Measurements from ENCODE around the gene MYO3B. TPM values are rescaled to one million over a fixed set of nuclear protein-coding genes. Genes with fewer than 3 reads are reported as not detected.

MYO3B gene
- total RNA-seq, 1 experiment from 2014 or later: not detected

DNA sequence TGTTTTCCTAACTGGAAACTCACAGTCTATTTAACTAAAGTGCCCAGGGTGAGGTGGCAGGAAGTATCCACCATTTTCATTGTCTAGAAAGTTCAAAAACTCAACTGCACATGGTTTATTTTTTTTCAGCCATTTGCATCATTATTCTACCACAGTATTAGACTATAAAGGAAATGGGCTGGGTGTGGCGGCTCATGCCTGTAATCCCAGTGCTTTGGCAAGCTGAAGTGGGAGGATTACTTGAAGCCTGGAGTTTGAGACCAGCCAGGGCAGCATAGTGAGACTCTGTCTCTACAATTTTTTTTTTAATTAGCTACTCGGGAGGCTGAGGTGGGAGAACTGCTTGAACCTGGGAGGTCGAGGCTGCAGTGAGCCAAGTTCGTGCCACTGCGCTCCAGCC is 213.8 kb downstream of the MYO3B start:
- ChIA-PET POLR2A (interaction anchor here (0.7 kb wide), 1 partner anchor 223 kb away, joined by 3 read pairs; no protein-coding TSS in a partner anchor), CTCF (interaction anchor here (0.8 to 4.1 kb wide), 7 partner anchors 9 to 425 kb away, joined by 3 to 24 read pairs (median 4); partner anchors contain the start of gene GAD1)
- intact Hi-C loops (cut with micrococcal nuclease): no loop called here
- H3K27ac Mint-ChIP-seq (ENCODE audit: low read depth, unreplicated experiment): no peak overlapping the region
- no peaks in the 10 kb centered on the region for H3K36me3 Mint-ChIP-seq (ENCODE audit: insufficient read depth, unreplicated experiment)
- H3K4me3 Mint-ChIP-seq (ENCODE audit: unreplicated experiment): no peak overlapping the region
- TF ChIP-seq, protein P1, sequence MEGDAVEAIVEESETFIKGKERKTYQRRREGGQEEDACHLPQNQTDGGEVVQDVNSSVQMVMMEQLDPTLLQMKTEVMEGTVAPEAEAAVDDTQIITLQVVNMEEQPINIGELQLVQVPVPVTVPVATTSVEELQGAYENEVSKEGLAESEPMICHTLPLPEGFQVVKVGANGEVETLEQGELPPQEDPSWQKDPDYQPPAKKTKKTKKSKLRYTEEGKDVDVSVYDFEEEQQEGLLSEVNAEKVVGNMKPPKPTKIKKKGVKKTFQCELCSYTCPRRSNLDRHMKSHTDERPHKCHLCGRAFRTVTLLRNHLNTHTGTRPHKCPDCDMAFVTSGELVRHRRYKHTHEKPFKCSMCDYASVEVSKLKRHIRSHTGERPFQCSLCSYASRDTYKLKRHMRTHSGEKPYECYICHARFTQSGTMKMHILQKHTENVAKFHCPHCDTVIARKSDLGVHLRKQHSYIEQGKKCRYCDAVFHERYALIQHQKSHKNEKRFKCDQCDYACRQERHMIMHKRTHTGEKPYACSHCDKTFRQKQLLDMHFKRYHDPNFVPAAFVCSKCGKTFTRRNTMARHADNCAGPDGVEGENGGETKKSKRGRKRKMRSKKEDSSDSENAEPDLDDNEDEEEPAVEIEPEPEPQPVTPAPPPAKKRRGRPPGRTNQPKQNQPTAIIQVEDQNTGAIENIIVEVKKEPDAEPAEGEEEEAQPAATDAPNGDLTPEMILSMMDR (IDR thresholded peaks at IDR 0.05; ENCODE audit: unreplicated experiment): no peak
- no peaks in the 10 kb centered on the region for H3K9me3 Mint-ChIP-seq (ENCODE audit: unreplicated experiment)
- H3K27me3 Mint-ChIP-seq (ENCODE audit: insufficient read depth, unreplicated experiment): peaks cover 24% of the 10 kb centered on the region
- no peaks in the 10 kb centered on the region for H3K4me1 Mint-ChIP-seq (ENCODE audit: insufficient read depth, unreplicated experiment)
- BruUV-seq (replicated peaks): no TSS peak
- DNase-seq (ENCODE audit: unreplicated experiment): no peak

DNA sequence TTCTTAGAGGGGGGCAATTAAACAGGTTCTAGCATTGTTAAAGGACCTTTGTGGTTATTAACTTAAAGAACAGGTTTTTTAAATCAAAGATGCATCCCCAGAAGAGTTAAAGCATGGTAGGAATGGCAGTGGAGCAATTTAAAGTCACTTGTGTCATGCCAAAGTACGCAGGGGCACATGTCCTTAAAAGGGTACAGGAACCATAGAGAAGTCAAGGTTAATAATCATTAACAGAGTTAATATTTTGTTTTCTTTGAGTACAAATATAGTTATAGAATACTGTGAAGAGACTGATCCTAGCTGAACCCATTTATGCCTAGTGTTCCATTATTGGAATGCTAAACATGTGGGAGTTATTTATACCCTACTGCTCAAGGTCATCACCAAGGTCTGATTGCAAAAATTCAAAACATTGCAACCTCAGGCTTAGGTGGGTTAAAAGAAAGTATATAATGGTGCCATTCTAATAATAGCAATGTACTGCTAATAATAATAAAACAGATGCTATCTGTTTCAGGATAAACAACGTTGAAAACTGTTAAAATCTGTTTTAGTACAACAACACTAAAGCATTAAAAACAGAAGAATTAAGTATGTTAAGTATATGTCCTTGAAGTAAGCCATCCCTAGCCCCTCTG is 216.0 kb downstream of the MYO3B start:
- H3K4me3 Mint-ChIP-seq (ENCODE audit: unreplicated experiment): no peak overlapping the region
- no peak for DNase-seq (ENCODE audit: unreplicated experiment)
- H3K4me1 Mint-ChIP-seq (ENCODE audit: insufficient read depth, unreplicated experiment): no peaks in the 10 kb centered on the region
- H3K27ac Mint-ChIP-seq (ENCODE audit: low read depth, unreplicated experiment): no peak overlapping the region
- BruUV-seq (replicated peaks): no TSS peak
- intact Hi-C loops (cut with micrococcal nuclease): no loop called here
- CTCF ChIA-PET: interaction anchor here (0.6 to 1.5 kb wide), 6 partner anchors 15 to 423 kb away, joined by 3 to 11 read pairs (median 4); partner anchors contain the start of gene GAD1
- H3K9me3 Mint-ChIP-seq (ENCODE audit: unreplicated experiment): no peaks in the 10 kb centered on the region
- H3K27me3 Mint-ChIP-seq (ENCODE audit: insufficient read depth, unreplicated experiment): peaks cover 28% of the 10 kb centered on the region
- no peaks in the 10 kb centered on the region for H3K36me3 Mint-ChIP-seq (ENCODE audit: insufficient read depth, unreplicated experiment)
- POLR2A ChIA-PET: no interaction called here
- TF ChIP-seq, protein P1 (IDR thresholded peaks at IDR 0.05; ENCODE audit: unreplicated experiment): no peak

DNA sequence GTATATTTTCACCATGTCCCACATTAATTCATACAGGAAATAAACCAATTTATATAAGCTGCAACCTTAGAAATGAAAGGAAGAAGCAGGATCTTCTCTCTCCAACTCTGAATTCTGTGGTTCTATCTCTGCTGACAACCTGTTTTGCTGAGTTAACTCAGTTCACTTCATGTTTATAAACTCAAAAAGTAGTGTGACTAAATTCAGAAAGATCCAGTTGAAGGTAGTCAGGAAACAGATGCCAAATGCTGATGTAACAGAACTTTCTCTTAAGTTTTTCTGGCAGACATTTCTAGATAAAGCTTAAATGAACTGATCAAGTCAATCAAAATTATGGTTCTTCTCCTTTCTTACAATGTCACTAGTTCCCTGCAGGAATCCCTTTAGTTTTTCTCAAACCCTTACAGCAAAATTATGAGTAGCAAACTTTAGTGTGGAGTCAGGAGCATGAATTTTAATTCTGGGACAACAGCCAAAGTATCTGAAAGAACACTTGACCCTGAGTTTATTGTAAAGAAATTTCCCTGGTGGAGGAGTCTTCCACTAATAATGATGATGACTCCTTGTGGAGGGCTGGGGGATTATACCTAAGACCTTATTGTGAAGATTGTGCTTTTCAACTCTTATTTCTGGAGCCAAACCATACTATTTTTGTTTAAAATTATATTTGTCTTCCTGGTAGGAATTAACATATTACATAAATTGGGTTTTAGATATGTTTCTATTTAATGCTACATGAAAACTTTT is 216.9 kb downstream of the MYO3B start:
- CTCF ChIA-PET: interaction anchor here (0.9 to 3.7 kb wide), 4 partner anchors 112 to 422 kb away, joined by 3 to 19 read pairs (median 8); partner anchors contain the start of gene GAD1
- peaks cover 28% of the 10 kb centered on the region for H3K27me3 Mint-ChIP-seq (ENCODE audit: insufficient read depth, unreplicated experiment)
- no peak overlapping the region for H3K4me3 Mint-ChIP-seq (ENCODE audit: unreplicated experiment)
- no TSS peak for BruUV-seq (replicated peaks)
- H3K9me3 Mint-ChIP-seq (ENCODE audit: unreplicated experiment): no peaks in the 10 kb centered on the region
- TF ChIP-seq, protein P1 (IDR thresholded peaks at IDR 0.05; ENCODE audit: unreplicated experiment): no peak
- POLR2A ChIA-PET: no interaction called here
- DNase-seq (ENCODE audit: unreplicated experiment): no peak
- intact Hi-C loops (cut with micrococcal nuclease): no loop called here
- H3K27ac Mint-ChIP-seq (ENCODE audit: low read depth, unreplicated experiment): no peak overlapping the region
- H3K4me1 Mint-ChIP-seq (ENCODE audit: insufficient read depth, unreplicated experiment): no peaks in the 10 kb centered on the region
- no peaks in the 10 kb centered on the region for H3K36me3 Mint-ChIP-seq (ENCODE audit: insufficient read depth, unreplicated experiment)

DNA sequence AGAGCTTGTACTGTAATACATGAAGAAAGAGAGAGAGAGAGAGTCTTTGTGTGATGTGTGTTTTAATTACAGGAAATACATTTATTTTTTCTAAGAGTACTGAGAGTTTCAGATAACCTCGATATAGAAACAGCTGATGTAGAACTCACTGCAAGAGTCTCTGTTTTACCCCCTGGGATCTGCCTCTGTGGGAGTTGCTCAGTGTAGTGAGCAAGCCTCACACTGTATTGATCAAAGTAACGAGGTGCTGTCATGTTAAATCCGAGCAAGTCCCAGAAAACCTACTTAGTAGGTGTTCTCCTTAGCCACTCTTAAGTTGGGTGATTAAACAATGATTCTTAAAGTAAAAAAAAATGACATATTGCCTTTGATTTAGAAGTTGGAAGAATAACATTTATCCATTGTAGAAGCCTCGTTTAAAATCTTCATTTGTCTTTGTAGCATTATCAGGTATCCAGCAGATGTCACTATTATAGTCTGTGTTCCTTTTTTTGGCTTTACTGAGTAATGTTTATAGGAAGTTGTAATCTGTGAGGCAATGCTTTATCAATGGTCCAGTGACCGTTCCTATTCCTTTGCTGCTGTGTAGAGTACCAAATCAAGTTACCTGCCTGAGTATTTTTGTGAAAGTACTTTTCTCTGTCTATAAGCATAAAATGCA is 219.0 kb downstream of the MYO3B start:
- no peak for DNase-seq (ENCODE audit: unreplicated experiment)
- BruUV-seq (replicated peaks): no TSS peak
- CTCF ChIA-PET: interaction anchor here (0.5 to 4.7 kb wide), 21 partner anchors 11 to 419 kb away, joined by 3 to 52 read pairs (median 5); partner anchors contain the start of gene GAD1
- H3K27ac Mint-ChIP-seq (ENCODE audit: low read depth, unreplicated experiment): no peak overlapping the region
- intact Hi-C loops (cut with micrococcal nuclease): loop anchor here (1.0 kb wide), 1 partner anchor 415 kb away; no protein-coding TSS in a partner anchor
- peaks cover 28% of the 10 kb centered on the region for H3K27me3 Mint-ChIP-seq (ENCODE audit: insufficient read depth, unreplicated experiment)
- no peaks in the 10 kb centered on the region for H3K36me3 Mint-ChIP-seq (ENCODE audit: insufficient read depth, unreplicated experiment)
- H3K9me3 Mint-ChIP-seq (ENCODE audit: unreplicated experiment): no peaks in the 10 kb centered on the region
- POLR2A ChIA-PET: interaction anchor here (1.1 kb wide), 1 partner anchor 419 kb away, joined by 3 read pairs; the partner anchor contains the start of gene GAD1
- no peaks in the 10 kb centered on the region for H3K4me1 Mint-ChIP-seq (ENCODE audit: insufficient read depth, unreplicated experiment)
- TF ChIP-seq, protein P1 (IDR thresholded peaks at IDR 0.05; ENCODE audit: unreplicated experiment): peak; percentile 44
- no peak overlapping the region for H3K4me3 Mint-ChIP-seq (ENCODE audit: unreplicated experiment)
